SJSA1 (cell line): Measurements from ENCODE around the gene FCRLB. TPM values are rescaled to one million over a fixed set of nuclear protein-coding genes. Genes with fewer than 3 reads are reported as not detected.

Experiments used
- DNase-seq, 2 experiments: peaks; one replicate each; pipeline ENCODE4 v3.0.0-alpha.2; 2015 to 2020; ENCODE audit warnings: low spot score in 2 of 2, low read depth in 1 of 2
- H3K27ac ChIP-seq: fragments of 250-450 bp; sonication (Bioruptor Pico); 2 replicates; pipeline ENCODE4 v1.5.1; 2020; ENCODE audit warnings: mild to moderate bottlenecking, moderate library complexity
- H3K27me3 ChIP-seq: fragments of 250-450 bp; sonication (Bioruptor Pico); replicated peaks from 2 replicates; pipeline ENCODE4 v1.5.1; 2020; ENCODE audit warnings: mild to moderate bottlenecking, moderate library complexity
- H3K36me3 ChIP-seq: fragments of 250-450 bp; sonication (Bioruptor Pico); 2 replicates; pipeline ENCODE4 v1.5.1; 2020; ENCODE audit warnings: mild to moderate bottlenecking
- H3K4me1 ChIP-seq: fragments of 250-450 bp; sonication (Bioruptor Pico); replicated peaks from 2 replicates; pipeline ENCODE4 v1.6.1; 2021; ENCODE audit warnings: mild to moderate bottlenecking
- H3K4me3 ChIP-seq: fragments of 250-450 bp; sonication (Bioruptor Pico); 2 replicates; pipeline ENCODE4 v1.5.1; 2020; ENCODE audit warnings: mild to moderate bottlenecking
- H3K9me3 ChIP-seq: fragments of 250-450 bp; sonication (Bioruptor Pico); replicated peaks from 2 replicates; pipeline ENCODE4 v1.5.1; 2020; ENCODE audit warnings: mild to moderate bottlenecking
- total RNA-seq: library from RNA; depleted of rRNA; stranded (reverse); fragments of >200 nt; shearing (Covaris generic); gene quantifications from 2 replicates; pipeline ENCODE4 v1.2.3, GENCODE V29; 2014

FCRLB gene
- total RNA-seq, 1 experiment from 2014 or later = 1.3 TPM

- peak; percentile 55 to 63 for DNase-seq
- Histone ChIP-seq H3K9me3 (no peaks in the 10 kb centered on the region), H3K4me3 (peak overlapping the region; percentile 87), H3K4me1 (peaks cover 49% of the 10 kb centered on the region), H3K36me3 (0 out of 2 replicates have a peak, but pooled peaks cover 2% of the 10 kb centered on the region), H3K27ac (peak overlapping the region; percentile 46; the same call in 1 of the 2 replicates), H3K27me3 (no peaks in the 10 kb centered on the region)
Measured at GRCh38 chr1:161725908-161726472, 4.6 kb downstream of the FCRLB start.

- peaks cover 44% of the 10 kb centered on the region for H3K4me1 ChIP-seq
- 0 out of 2 replicates have a peak, but pooled peaks cover 2% of the 10 kb centered on the region for H3K36me3 ChIP-seq
- H3K27me3 ChIP-seq = no peaks in the 10 kb centered on the region
- DNase-seq = peak; percentile 64 to 87
- H3K9me3 ChIP-seq = no peaks in the 10 kb centered on the region
- peak overlapping the region; percentile 87 for H3K4me3 ChIP-seq
- H3K27ac ChIP-seq = peak overlapping the region; percentile 72
Measured at GRCh38 chr1:161726473-161727255, 5.3 kb downstream of the FCRLB start.

- Histone ChIP-seq H3K27me3 (no peaks in the 10 kb centered on the region), H3K4me3 (peak overlapping the region; percentile 87), H3K36me3 (0 out of 2 replicates have a peak, but pooled peaks cover 2% of the 10 kb centered on the region), H3K27ac (peak overlapping the region; percentile 72), H3K4me1 (peaks cover 36% of the 10 kb centered on the region), H3K9me3 (no peaks in the 10 kb centered on the region)
- DNase-seq = peak; percentile 61 to 71
Measured at GRCh38 chr1:161727256-161727924, 6.0 kb downstream of the FCRLB start.

GRCh38 chr1:161728376-161729226 lies 7.3 kb downstream of the FCRLB start:
- H3K36me3 ChIP-seq = 0 out of 2 replicates have a peak, but pooled peaks cover 2% of the 10 kb centered on the region
- no peak overlapping the region for H3K27ac ChIP-seq

GRCh38 chr1:161730050-161730564 lies 8.8 kb downstream of the FCRLB start:
- Histone ChIP-seq H3K36me3 (0 out of 2 replicates have a peak, but pooled peaks cover 2% of the 10 kb centered on the region), H3K9me3 (no peaks in the 10 kb centered on the region), H3K4me1 (peaks cover 42% of the 10 kb centered on the region), H3K27ac (peak overlapping the region; percentile 74), H3K27me3 (no peaks in the 10 kb centered on the region), H3K4me3 (no peak overlapping the region)
- peak in 1 of 2 experiments; percentile 65 for DNase-seq

More at GRCh38 chr1:161728376-161729226, 7.3 kb downstream of the FCRLB start:
- DNase-seq = no peak
- Histone ChIP-seq H3K4me3 (no peak overlapping the region), H3K27me3 (no peaks in the 10 kb centered on the region), H3K4me1 (peaks cover 38% of the 10 kb centered on the region), H3K9me3 (no peaks in the 10 kb centered on the region)

- H3K27ac ChIP-seq = no peak overlapping the region
- no peak for DNase-seq
- H3K4me3 ChIP-seq = no peak overlapping the region
- H3K27me3 ChIP-seq = no peaks in the 10 kb centered on the region
- H3K36me3 ChIP-seq = 0 out of 2 replicates have a peak, but pooled peaks cover 2% of the 10 kb centered on the region
- H3K4me1 ChIP-seq = peaks cover 31% of the 10 kb centered on the region
- no peaks in the 10 kb centered on the region for H3K9me3 ChIP-seq
Measured at GRCh38 chr1:161731241-161731640, 9.9 kb downstream of the FCRLB start.

GRCh38 chr1:161731981-161732718 lies 10.8 kb downstream of the FCRLB start:
- no peak overlapping the region for H3K4me3 ChIP-seq
- no peak for DNase-seq
- no peaks in the 10 kb centered on the region for H3K36me3 ChIP-seq
- no peak overlapping the region for H3K27ac ChIP-seq
- H3K27me3 ChIP-seq = no peaks in the 10 kb centered on the region
- peaks cover 30% of the 10 kb centered on the region for H3K4me1 ChIP-seq
- no peaks in the 10 kb centered on the region for H3K9me3 ChIP-seq

GRCh38 chr1:161733526-161733925 lies 12.2 kb downstream of the FCRLB start:
- Histone ChIP-seq H3K4me1 (peaks cover 20% of the 10 kb centered on the region), H3K27me3 (no peaks in the 10 kb centered on the region), H3K4me3 (no peak overlapping the region), H3K36me3 (no peaks in the 10 kb centered on the region), H3K9me3 (no peaks in the 10 kb centered on the region), H3K27ac (peak overlapping the region; percentile 55)
- peak in 1 of 2 experiments; percentile 29 for DNase-seq

GRCh38 chr1:161735837-161736236 lies 14.5 kb downstream of the FCRLB start:
- Histone ChIP-seq H3K36me3 (no peaks in the 10 kb centered on the region), H3K4me3 (no peak overlapping the region), H3K4me1 (peaks cover 10% of the 10 kb centered on the region), H3K27me3 (no peaks in the 10 kb centered on the region), H3K9me3 (no peaks in the 10 kb centered on the region), H3K27ac (no peak overlapping the region)
- no peak for DNase-seq

GRCh38 chr1:161736335-161736969 lies 15.1 kb downstream of the FCRLB start:
- Histone ChIP-seq H3K4me3 (no peak overlapping the region), H3K36me3 (no peaks in the 10 kb centered on the region), H3K4me1 (peaks cover 9% of the 10 kb centered on the region), H3K27ac (no peak overlapping the region), H3K27me3 (no peaks in the 10 kb centered on the region), H3K9me3 (no peaks in the 10 kb centered on the region)
- DNase-seq = no peak

GRCh38 chr1:161737625-161738024 lies 16.3 kb downstream of the FCRLB start:
- peaks cover 9% of the 10 kb centered on the region for H3K4me1 ChIP-seq
- no peak for DNase-seq

GRCh38 chr1:161738627-161739287 lies 17.4 kb downstream of the FCRLB start:
- H3K4me1 ChIP-seq = peaks cover 4% of the 10 kb centered on the region
- peak in 1 of 2 experiments; percentile 44 for DNase-seq
- no peak overlapping the region for H3K4me3 ChIP-seq
- no peak overlapping the region for H3K27ac ChIP-seq
- H3K27me3 ChIP-seq = no peaks in the 10 kb centered on the region
- no peaks in the 10 kb centered on the region for H3K9me3 ChIP-seq
- no peaks in the 10 kb centered on the region for H3K36me3 ChIP-seq

More at GRCh38 chr1:161737625-161738024, 16.3 kb downstream of the FCRLB start:
- H3K4me3 ChIP-seq = no peak overlapping the region
- no peaks in the 10 kb centered on the region for H3K27me3 ChIP-seq
- H3K27ac ChIP-seq = no peak overlapping the region
- H3K36me3 ChIP-seq = no peaks in the 10 kb centered on the region
- no peaks in the 10 kb centered on the region for H3K9me3 ChIP-seq
